GM12878 (cell line): ENCODE measurements around the gene RUFY2. TPM values are rescaled to one million over a fixed set of nuclear protein-coding genes. Genes with fewer than 3 reads are reported as not detected.
A peak's percentile ranks its signal among the peaks of the same experiment; 100 is the strongest.

Experiments used
- ATAC-seq: fragments of 200-7000 bp; cut with Tn5 transposase; 3 replicates; pipeline ENCODE4 v1.9.1; 2020; ENCODE audit warnings: mild to moderate bottlenecking, moderate library complexity
- BruUV-seq: library from RNA; stranded (reverse); fragments of 400-500 nt; replicated peaks from 2 replicates; lab custom pipeline; 2021; lab: Mats Ljungman, UMichigan
- CTCF ChIA-PET: fragments of 300-600 bp; sonication (Branson Sonifier 250); formaldehyde crosslinking; extraction: SDS; loops from one replicate; lab custom pipeline; 2021; ENCODE audit warnings: inconsistent platforms; lab: Yijun Ruan, JAX
- POLR2A ChIA-PET: fragments of 350-600 bp; formaldehyde crosslinking; extraction: SDS; loops from one replicate; lab custom pipeline; 2021; ENCODE audit warnings: inconsistent platforms; lab: Charles Lee
- RAD21 ChIA-PET: fragments of 300-600 bp; sonication (Branson Sonifier 250); formaldehyde crosslinking; loops from one replicate; lab custom pipeline; 2023; ENCODE audit warnings: antibody characterized with exemption; ENCODE audit not compliant: unreplicated experiment; lab: Charles Lee
- SMC1A ChIA-PET: fragments of 300-600 bp; sonication (Branson Sonifier 250); formaldehyde crosslinking; loops from one replicate; lab custom pipeline; 2023; ENCODE audit not compliant: unreplicated experiment, uncharacterized antibody; lab: Charles Lee
- DNase-seq: peaks from one replicate; pipeline ENCODE4 v3.0.0-alpha.2; 2011; ENCODE audit warnings: low read depth, low spot score
- FAIRE-seq: peaks from 3 replicates; lab custom pipeline; 2011; peaks lifted over from hg19 to GRCh38; lab: Jason Lieb, UNC
- H2AFZ ChIP-seq: 2 replicates; pipeline ENCODE4 v1.6.0; 2011; ENCODE audit warnings: low read depth, low read length, control low read depth; ENCODE audit not compliant: control insufficient read depth
- H3K27ac ChIP-seq: 2 replicates; pipeline ENCODE4 v1.5.1; 2011; ENCODE audit warnings: control low read depth; ENCODE audit not compliant: control insufficient read depth, insufficient read depth
- H3K27me3 ChIP-seq, 2 experiments: replicated peaks in 1 of 2; 2 replicates each; pipeline versions ENCODE4 v1.6.0 to v1.6.1; 2011; ENCODE audit warnings: low read length in 1 of 2; ENCODE audit not compliant: control insufficient read depth in 2 of 2, insufficient read depth in 2 of 2
- H3K36me3 ChIP-seq, 2 experiments: 2 replicates each; pipeline ENCODE4 v1.5.1; 2011; ENCODE audit warnings: low read length in 1 of 2; ENCODE audit not compliant: control insufficient read depth in 2 of 2, insufficient read depth in 2 of 2
- H3K4me1 ChIP-seq: 2 replicates; pipeline ENCODE4 v1.6.1; 2011; ENCODE audit warnings: mild to moderate bottlenecking, low read length, moderate library complexity, mixed read lengths; ENCODE audit not compliant: control insufficient read depth, insufficient read depth
- H3K4me2 ChIP-seq: 2 replicates; pipeline ENCODE4 v1.6.0; 2011; ENCODE audit warnings: control low read depth; ENCODE audit not compliant: control insufficient read depth, insufficient read depth
- H3K4me3 ChIP-seq: fragments of 200-600 bp; sonication (generic); 2 replicates; pipeline ENCODE4 v1.5.1; 2016
- H3K79me2 ChIP-seq: 2 replicates; pipeline ENCODE4 v1.6.0; 2011; ENCODE audit warnings: low read length; ENCODE audit not compliant: control insufficient read depth, insufficient read depth
- H3K9ac ChIP-seq: 2 replicates; pipeline ENCODE4 v1.8.0; 2011; ENCODE audit warnings: low read length, control low read depth, mixed read lengths; ENCODE audit not compliant: control insufficient read depth, insufficient read depth
- H3K9me3 ChIP-seq: replicated peaks from 3 replicates; pipeline ENCODE4 v1.5.1; 2011; ENCODE audit warnings: mild to moderate bottlenecking, low read length; ENCODE audit not compliant: control insufficient read depth, insufficient read depth
- H4K20me1 ChIP-seq: 2 replicates; pipeline ENCODE4 v1.6.0; 2011; ENCODE audit not compliant: control insufficient read depth, insufficient read depth
- BRCA1 ChIP-seq: IDR thresholded peaks from 2 replicates; pipeline ENCODE4 v1.6.1; 2011; ENCODE audit warnings: low read depth, low read length, improper control_type of control experiment
- CREM ChIP-seq: IDR thresholded peaks from 2 replicates; pipeline ENCODE4 v1.6.1; 2014; ENCODE audit warnings: antibody characterized with exemption, low read depth
- E2F4 ChIP-seq: IDR thresholded peaks from 2 replicates; pipeline ENCODE4 v1.6.1; 2012; ENCODE audit warnings: low read depth, low read length, improper control_type of control experiment
- EZH2 ChIP-seq: IDR thresholded peaks from 2 replicates; pipeline ENCODE4 v1.6.1; 2012; ENCODE audit warnings: low read depth, mild to moderate bottlenecking, control low read depth, inconsistent platforms, low read length, borderline replicate concordance; ENCODE audit not compliant: control insufficient read depth
- FOS ChIP-seq: IDR thresholded peaks from 3 replicates; pipeline ENCODE4 v1.6.1; 2011; ENCODE audit warnings: borderline replicate concordance; ENCODE audit not compliant: insufficient read length; ENCODE audit errors: extremely low read depth
- FOXM1 ChIP-seq: IDR thresholded peaks from 2 replicates; pipeline ENCODE4 v1.6.1; 2012; ENCODE audit warnings: low read depth, mild to moderate bottlenecking, inconsistent platforms, low read length, moderate library complexity
- LARP7 ChIP-seq: fragments of 450-650 bp; IDR thresholded peaks from 2 replicates; pipeline ENCODE4 v1.6.1; 2017; ENCODE audit warnings: mild to moderate bottlenecking
- MYB ChIP-seq: fragments of 150-350 bp; IDR thresholded peaks from 2 replicates; pipeline ENCODE4 v1.6.1; 2014; ENCODE audit warnings: mild to moderate bottlenecking, low read depth, low read length, borderline replicate concordance
- NFIC ChIP-seq: IDR thresholded peaks from 2 replicates; pipeline ENCODE4 v1.6.1; 2012; ENCODE audit warnings: low read depth, mild to moderate bottlenecking, inconsistent platforms, low read length, moderate library complexity
- WRNIP1 ChIP-seq: IDR thresholded peaks from 2 replicates; pipeline ENCODE4 v1.6.1; 2011; ENCODE audit warnings: low read depth, low read length, improper control_type of control experiment, borderline replicate concordance
- ZBTB40 ChIP-seq: fragments of 450-650 bp; IDR thresholded peaks from 2 replicates; pipeline ENCODE4 v1.6.1; 2016; ENCODE audit warnings: mild to moderate bottlenecking, moderate library complexity, borderline replicate concordance
- ZNF274 ChIP-seq: IDR thresholded peaks from one replicate; pipeline ENCODE4 v1.8.0; 2011; ENCODE audit not compliant: insufficient read length, insufficient read depth
- WGBS: methylation state at CpG from one replicate; pipeline ENCODE4 v1.1.6; 2016; ENCODE audit warnings: low lambda C conversion rate; ENCODE audit not compliant: insufficient replicate concordance, insufficient coverage; ENCODE audit errors: missing lambda C conversion rate; 5-methylcytosine and 5-hydroxymethylcytosine counted together
- in situ Hi-C: fragments of 300-500 bp; cut with MboI; formaldehyde crosslinking; loops from 9 replicates; pipeline ENCODE4 v1.14.3; 2018; ENCODE audit warnings: mixed read lengths
- intact Hi-C: fragments of 100-400 bp; cut with micrococcal nuclease; formaldehyde crosslinking; loops from one replicate; pipeline ENCODE4 v1.14.2; 2022; ENCODE audit not compliant: unreplicated experiment
- polyA plus RNA-seq, 11 experiments: library from polyadenylated mRNA; depleted of rRNA in 4 of 11; unstranded in 6 of 11; stranded (reverse) in 5 of 11; fragments of >200 nt; fragmentation: Nextera tagmentation in 4 of 11; fragmentation: Illumina TruSeq in 1 of 11; extraction: Ambion mirVana in 4 of 11; extraction: Trizol in 1 of 11; gene quantifications; 1 replicate in 1 of 11; 2 replicates in 10 of 11; pipeline versions ENCODE4 v1.2.1 to v1.2.3, GENCODE V29; 2011 to 2016; ENCODE audit warnings: inconsistent platforms in 2 of 11, missing spikeins in 2 of 11, low read depth in 1 of 11
- total RNA-seq, 4 experiments: library from RNA; depleted of rRNA in 3 of 4; stranded (reverse); fragments of >200 nt in 3 of 4; fragmentation: Illumina TruSeq in 1 of 4; extraction: Trizol in 1 of 4; gene quantifications; 2 replicates each; pipeline versions ENCODE4 v1.2.1 to v1.2.3, GENCODE V29; 2013 to 2021

RUFY2 gene
- total and polyA plus RNA-seq, 10 of the 15 experiments (the other 5 are each of a cell fraction or from before 2014, with no cell fraction given) = 1.7 to 8.4 (median 5.8) TPM

GRCh38 chr10:68330852-68331454 is 76.1 kb downstream of the RUFY2 start:
- DNase-seq = no peak
- peak overlapping the region; percentile 77 for H2AFZ ChIP-seq
- RAD21 ChIA-PET = interaction anchor here (1.2 to 1.9 kb wide), 3 partner anchors 16 to 118 kb away, joined by 3 to 9 read pairs (median 3); no protein-coding TSS in a partner anchor
- no peaks in the 10 kb centered on the region for H3K27me3 ChIP-seq
- peak overlapping the region; percentile 78 for H3K4me3 ChIP-seq
- no TSS peak for BruUV-seq
- 33% methylated on average over 29 of the region's 29 CpGs for WGBS
- H3K9ac ChIP-seq = peak overlapping the region; percentile 100
- POLR2A ChIA-PET = interaction anchor here (0.7 to 5.7 kb wide), 6 partner anchors 9 to 482 kb away, joined by 3 to 37 read pairs (median 4); no protein-coding TSS in a partner anchor
- TF ChIP-seq E2F4 (peak; percentile 57; the same call in 1 of the 2 replicates), ZNF274 (no peak), BRCA1 (no peak), CREM (0 out of 2 replicates have a peak, but pooled peaks have one; percentile 10), ZBTB40 (peak; percentile 40; the same call in 1 of the 2 replicates), NFIC (0 out of 2 replicates have a peak, but pooled peaks have one; percentile 20), FOS (no peak), WRNIP1 (no peak), EZH2 (no peak), FOXM1 (0 out of 2 replicates have a peak, but pooled peaks have one; percentile 18), MYB (no peak), LARP7 (no peak)
- TF ChIP-seq, all 136 proteins: peak for 5
- H3K36me3 ChIP-seq = no peaks in the 10 kb centered on the region
- CTCF ChIA-PET = interaction anchor here (0.6 to 3.6 kb wide), 5 partner anchors 30 to 482 kb away, joined by 3 to 23 read pairs (median 3); no protein-coding TSS in a partner anchor
- SMC1A ChIA-PET = interaction anchor here (0.6 to 2.7 kb wide), 4 partner anchors 9 to 49 kb away, joined by 3 to 11 read pairs (median 6); no protein-coding TSS in a partner anchor
- H3K79me2 ChIP-seq = peaks cover 47% of the 10 kb centered on the region
- no peaks in the 10 kb centered on the region; the same call in 1 of the 2 replicates for H4K20me1 ChIP-seq
- no peaks in the 10 kb centered on the region; the same call in 1 of the 2 replicates for H3K4me1 ChIP-seq
- in situ Hi-C loops (loop anchor here (5.0 kb wide), 1 partner anchor 444 kb away; no protein-coding TSS in a partner anchor), intact Hi-C loops (loop anchor here (5.0 to 10.0 kb wide), 2 partner anchors 449 to 574 kb away; partner anchors contain the start of genes DDX50 and SIRT1)
- H3K4me2 ChIP-seq = peak overlapping the region; percentile 56
- ATAC-seq = no peak
- peak overlapping the region; percentile 99 for H3K27ac ChIP-seq
- no peak for FAIRE-seq
- no peaks in the 10 kb centered on the region for H3K9me3 ChIP-seq
